ENCODE data around the gene IL26. TPM values are rescaled to one million over a fixed set of nuclear protein-coding genes. Genes with fewer than 3 reads are reported as not detected.

Gene IL26
- polyA plus RNA-seq, result under 1 TPM in 1 of 4 donors, not detected in 3; 0.12 TPM
- long read RNA-seq, donor 1, result 0 reads
- long read RNA-seq, donor 2, result 0 reads
- long read RNA-seq, donor 3, result 0 reads
- long read RNA-seq, donor 4, result 0 reads
- long read RNA-seq, donor 5, result 0 reads
- long read RNA-seq, donor 6, result 0 reads
- long read RNA-seq, donor 7, result 0 reads
- long read RNA-seq, donor 8, result 0 reads
- long read RNA-seq, donor 9, result 0 reads
- long read RNA-seq, donor 10, result 0 reads

GRCh38 chr12:68225576-68226476 lies at the start of gene IL26:
Gene IL26, minus strand, starts transcription at chr12:68225810. Its CDS starts 54 bp downstream, at chr12:68225756.
- Histone ChIP-seq H3K27me3 (ENCODE audit: control insufficient read depth in 3 of 3, insufficient read depth in 3 of 3, low read length in 3 of 3) (no peaks in the 10 kb centered on the region), H3K36me3 (ENCODE audit: control insufficient read depth in 3 of 3, insufficient read depth in 2 of 3, low read depth in 1 of 3, low read length in 3 of 3) (no peaks in the 10 kb centered on the region), H3K9me3 (ENCODE audit: control insufficient read depth in 2 of 2, insufficient read depth in 1 of 2, low read depth in 1 of 2, low read length in 1 of 2) (no peaks in the 10 kb centered on the region), H3K27ac (ENCODE audit: low read depth in 1 of 3, low read length in 2 of 3) (no peak within 1 kb of the TSS), H3K4me1 (ENCODE audit: control insufficient read depth in 3 of 3, insufficient read depth in 2 of 3, low read depth in 1 of 3, low read length in 2 of 3) (no peaks in the 10 kb centered on the region), H3K4me3 (ENCODE audit: low read depth in 1 of 3, low read length in 3 of 3) (no peak within 1 kb of the TSS)
- FAIRE-seq (no peak), DNase-seq (no peak)
- WGBS, 3 donors, result 71 to 77% (median 73%) methylated on average over 8 of the region's 8 CpGs

- no peak for DNase-seq
- Histone ChIP-seq H3K36me3 (ENCODE audit: control insufficient read depth in 3 of 3, insufficient read depth in 2 of 3, low read depth in 1 of 3, low read length in 3 of 3) (no peaks in the 10 kb centered on the region), H3K4me3 (ENCODE audit: low read depth in 1 of 3, low read length in 3 of 3) (no peak overlapping the region), H3K9me3 (ENCODE audit: control insufficient read depth in 2 of 2, insufficient read depth in 1 of 2, low read depth in 1 of 2, low read length in 1 of 2) (no peaks in the 10 kb centered on the region), H3K4me1 (ENCODE audit: control insufficient read depth in 3 of 3, insufficient read depth in 2 of 3, low read depth in 1 of 3, low read length in 2 of 3) (no peaks in the 10 kb centered on the region), H3K27ac (ENCODE audit: low read depth in 1 of 3, low read length in 2 of 3) (no peak overlapping the region), H3K27me3 (ENCODE audit: control insufficient read depth in 3 of 3, insufficient read depth in 3 of 3, low read length in 3 of 3) (no peaks in the 10 kb centered on the region)
- no peak for FAIRE-seq
These were observed 47.1 kb upstream of the IL26 start for GRCh38 chr12:68272732-68273131.

- Histone ChIP-seq H3K27ac (ENCODE audit: low read depth in 1 of 3, low read length in 2 of 3) (no peak overlapping the region), H3K36me3 (ENCODE audit: control insufficient read depth in 3 of 3, insufficient read depth in 2 of 3, low read depth in 1 of 3, low read length in 3 of 3) (no peaks in the 10 kb centered on the region), H3K4me3 (ENCODE audit: low read depth in 1 of 3, low read length in 3 of 3) (no peak overlapping the region), H3K27me3 (ENCODE audit: control insufficient read depth in 3 of 3, insufficient read depth in 3 of 3, low read length in 3 of 3) (no peaks in the 10 kb centered on the region), H3K4me1 (ENCODE audit: control insufficient read depth in 3 of 3, insufficient read depth in 2 of 3, low read depth in 1 of 3, low read length in 2 of 3) (no peaks in the 10 kb centered on the region), H3K9me3 (ENCODE audit: control insufficient read depth in 2 of 2, insufficient read depth in 1 of 2, low read depth in 1 of 2, low read length in 1 of 2) (no peaks in the 10 kb centered on the region)
- no peak for FAIRE-seq
- no peak for DNase-seq
- 44 to 64% (median 56%) methylated on average over 8 of the region's 8 CpGs for WGBS, 3 donors
These were observed 45.7 kb upstream of the IL26 start for GRCh38 chr12:68271346-68271745.

- no peaks in the 10 kb centered on the region for H3K27me3 ChIP-seq (ENCODE audit: control insufficient read depth in 3 of 3, insufficient read depth in 3 of 3, low read length in 3 of 3)
- H3K27ac ChIP-seq (ENCODE audit: low read depth in 1 of 3, low read length in 2 of 3), result no peak overlapping the region
- no peaks in the 10 kb centered on the region for H3K36me3 ChIP-seq (ENCODE audit: control insufficient read depth in 3 of 3, insufficient read depth in 2 of 3, low read depth in 1 of 3, low read length in 3 of 3)
- WGBS, 3 donors, result 88 to 92% (median 90%) methylated on average over 3 of the region's 3 CpGs
- no peaks in the 10 kb centered on the region for H3K4me1 ChIP-seq (ENCODE audit: control insufficient read depth in 3 of 3, insufficient read depth in 2 of 3, low read depth in 1 of 3, low read length in 2 of 3)
- H3K9me3 ChIP-seq (ENCODE audit: control insufficient read depth in 2 of 2, insufficient read depth in 1 of 2, low read depth in 1 of 2, low read length in 1 of 2), result no peaks in the 10 kb centered on the region
- no peak for FAIRE-seq
- DNase-seq, result no peak
- no peak overlapping the region for H3K4me3 ChIP-seq (ENCODE audit: low read depth in 1 of 3, low read length in 3 of 3)
These were observed 44.7 kb upstream of the IL26 start for GRCh38 chr12:68270358-68270757.

GRCh38 chr12:68269779-68270178 lies 44.2 kb upstream of the IL26 start:
- 83 to 88% (median 87%) methylated on average over 2 of the region's 2 CpGs for WGBS, 3 donors
- Histone ChIP-seq H3K27me3 (ENCODE audit: control insufficient read depth in 3 of 3, insufficient read depth in 3 of 3, low read length in 3 of 3) (no peaks in the 10 kb centered on the region), H3K4me1 (ENCODE audit: control insufficient read depth in 3 of 3, insufficient read depth in 2 of 3, low read depth in 1 of 3, low read length in 2 of 3) (no peaks in the 10 kb centered on the region), H3K9me3 (ENCODE audit: control insufficient read depth in 2 of 2, insufficient read depth in 1 of 2, low read depth in 1 of 2, low read length in 1 of 2) (no peaks in the 10 kb centered on the region), H3K27ac (ENCODE audit: low read depth in 1 of 3, low read length in 2 of 3) (no peak overlapping the region), H3K4me3 (ENCODE audit: low read depth in 1 of 3, low read length in 3 of 3) (no peak overlapping the region), H3K36me3 (ENCODE audit: control insufficient read depth in 3 of 3, insufficient read depth in 2 of 3, low read depth in 1 of 3, low read length in 3 of 3) (no peaks in the 10 kb centered on the region)
- no peak for FAIRE-seq
- DNase-seq, result no peak

GRCh38 chr12:68268967-68269366 lies 43.4 kb upstream of the IL26 start:
- Histone ChIP-seq H3K4me1 (ENCODE audit: control insufficient read depth in 3 of 3, insufficient read depth in 2 of 3, low read depth in 1 of 3, low read length in 2 of 3) (no peaks in the 10 kb centered on the region), H3K4me3 (ENCODE audit: low read depth in 1 of 3, low read length in 3 of 3) (no peak overlapping the region), H3K9me3 (ENCODE audit: control insufficient read depth in 2 of 2, insufficient read depth in 1 of 2, low read depth in 1 of 2, low read length in 1 of 2) (no peaks in the 10 kb centered on the region), H3K27me3 (ENCODE audit: control insufficient read depth in 3 of 3, insufficient read depth in 3 of 3, low read length in 3 of 3) (no peaks in the 10 kb centered on the region), H3K27ac (ENCODE audit: low read depth in 1 of 3, low read length in 2 of 3) (no peak overlapping the region), H3K36me3 (ENCODE audit: control insufficient read depth in 3 of 3, insufficient read depth in 2 of 3, low read depth in 1 of 3, low read length in 3 of 3) (no peaks in the 10 kb centered on the region)
- DNase-seq, result no peak
- no peak for FAIRE-seq

- Histone ChIP-seq H3K9me3 (ENCODE audit: control insufficient read depth in 2 of 2, insufficient read depth in 1 of 2, low read depth in 1 of 2, low read length in 1 of 2) (no peaks in the 10 kb centered on the region), H3K27me3 (ENCODE audit: control insufficient read depth in 3 of 3, insufficient read depth in 3 of 3, low read length in 3 of 3) (no peaks in the 10 kb centered on the region), H3K4me1 (ENCODE audit: control insufficient read depth in 3 of 3, insufficient read depth in 2 of 3, low read depth in 1 of 3, low read length in 2 of 3) (no peaks in the 10 kb centered on the region), H3K4me3 (ENCODE audit: low read depth in 1 of 3, low read length in 3 of 3) (no peak overlapping the region), H3K27ac (ENCODE audit: low read depth in 1 of 3, low read length in 2 of 3) (no peak overlapping the region), H3K36me3 (ENCODE audit: control insufficient read depth in 3 of 3, insufficient read depth in 2 of 3, low read depth in 1 of 3, low read length in 3 of 3) (no peaks in the 10 kb centered on the region)
- FAIRE-seq, result no peak
- WGBS, 3 donors, result 76 to 81% (median 81%) methylated on average over 6 of the region's 6 CpGs
- DNase-seq, result no peak
These were observed 42.3 kb upstream of the IL26 start for GRCh38 chr12:68267892-68268396.

GRCh38 chr12:68264857-68265256 lies 39.2 kb upstream of the IL26 start:
- DNase-seq, result no peak
- Histone ChIP-seq H3K36me3 (ENCODE audit: control insufficient read depth in 3 of 3, insufficient read depth in 2 of 3, low read depth in 1 of 3, low read length in 3 of 3) (no peaks in the 10 kb centered on the region), H3K4me1 (ENCODE audit: control insufficient read depth in 3 of 3, insufficient read depth in 2 of 3, low read depth in 1 of 3, low read length in 2 of 3) (no peaks in the 10 kb centered on the region), H3K27ac (ENCODE audit: low read depth in 1 of 3, low read length in 2 of 3) (no peak overlapping the region), H3K9me3 (ENCODE audit: control insufficient read depth in 2 of 2, insufficient read depth in 1 of 2, low read depth in 1 of 2, low read length in 1 of 2) (no peaks in the 10 kb centered on the region), H3K27me3 (ENCODE audit: control insufficient read depth in 3 of 3, insufficient read depth in 3 of 3, low read length in 3 of 3) (no peaks in the 10 kb centered on the region), H3K4me3 (ENCODE audit: low read depth in 1 of 3, low read length in 3 of 3) (no peak overlapping the region)
- FAIRE-seq, result no peak
- 83 to 92% (median 87%) methylated on average over 2 of the region's 2 CpGs for whole genome bisulfite sequencing, 3 donors
